GM12874 (cell line): ENCODE data around the gene CLEC2B.

Experiments
- CTCF ChIP-seq: IDR thresholded peaks from 2 replicates; pipeline ENCODE4 v1.5.1; 2011; ENCODE audit warnings: low read depth, mild to moderate bottlenecking, control low read depth, low read length, moderate library complexity; ENCODE audit not compliant: insufficient read depth

Gene CLEC2B

GRCh38 chr12:9869307-9870161, at the start of gene CLEC2B:
TSS of gene CLEC2B (minus strand) at chr12:9869354.
- TF ChIP-seq CTCF, result no peak

DNA sequence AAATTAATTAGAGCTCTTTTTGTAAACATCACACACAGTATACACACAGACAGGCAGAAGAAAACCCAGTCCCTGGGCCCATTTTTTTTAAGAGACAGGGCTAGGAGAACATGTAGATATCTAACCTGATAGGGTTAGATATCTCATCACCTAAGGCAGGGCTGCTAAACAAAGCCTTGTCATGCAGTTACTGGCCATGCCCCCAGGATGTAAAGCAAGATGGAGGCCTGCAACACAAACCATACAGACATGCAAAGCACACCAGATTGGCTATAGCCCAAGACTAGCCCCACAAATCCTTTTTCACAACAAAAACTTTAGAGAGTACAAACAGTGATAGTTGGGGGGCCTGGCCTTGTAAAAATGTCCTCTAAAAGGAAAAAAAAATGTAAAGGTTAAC, 42.6 kb upstream of the CLEC2B start:
- TF ChIP-seq CTCF, result no peak

GRCh38 chr12:9910716-9911421, 41.7 kb upstream of the CLEC2B start:
- TF ChIP-seq CTCF, result no peak

GRCh38 chr12:9909724-9910123, 40.6 kb upstream of the CLEC2B start:
- no peak for TF ChIP-seq CTCF

- no peak for TF ChIP-seq CTCF
Measured at GRCh38 chr12:9908350-9908749, 39.2 kb upstream of the CLEC2B start.

GRCh38 chr12:9907769-9908168, 38.6 kb upstream of the CLEC2B start:
- no peak for TF ChIP-seq CTCF

GRCh38 chr12:9906873-9907272, 37.7 kb upstream of the CLEC2B start:
- no peak for TF ChIP-seq CTCF
